ENCODE results near the gene ACAT2.

GRCh38 chr6:159819098-159819497, 57.3 kb downstream of the ACAT2 start:
- TF ChIP-seq BCL11B (tag by site-specific recombination; IDR thresholded peaks at IDR 0.05; ENCODE audit: low read depth) (no peak), CTCF (tag by site-specific recombination; IDR thresholded peaks at IDR 0.05) (no peak), GLIS2 (tag by site-specific recombination; IDR thresholded peaks at IDR 0.05) (no peak), ZNF510 (tag by site-specific recombination; IDR thresholded peaks at IDR 0.05; ENCODE audit: insufficient replicate concordance) (no peak)
